Natural killer cell (primary cell): ENCODE measurements around the gene PC. TPM values are rescaled to one million over a fixed set of nuclear protein-coding genes. Genes with fewer than 3 reads are reported as not detected.

ENCODE experiments used
- ATAC-seq, 3 donors: fragments of 150-1000 bp in 2 of 3; fragments of 200-7000 bp in 1 of 3; cut with Tn5 transposase; 1 replicate in 1 of 3; 2 replicates in 2 of 3; pipeline ENCODE4 v1.10.0; 2021; ENCODE audit warnings: mild to moderate bottlenecking in 2 of 3, moderate library complexity in 2 of 3
- DNase-seq, 2 donors: peaks; one replicate each; pipeline versions ENCODE4 v3.0.0 to v3.0.0-alpha.2; 2013 to 2021; ENCODE audit warnings: mixed read lengths in 1 of 2
- H3K27ac ChIP-seq: one replicate; pipeline ENCODE4 v1.5.1; 2013; ENCODE audit warnings: mild to moderate bottlenecking, low read length
- H3K27me3 ChIP-seq: one replicate; pipeline ENCODE4 v1.6.1; 2013; ENCODE audit warnings: low read length; ENCODE audit not compliant: control insufficient read depth, insufficient read depth
- H3K36me3 ChIP-seq: one replicate; pipeline ENCODE4 v1.6.1; 2013; ENCODE audit warnings: low read length; ENCODE audit not compliant: control insufficient read depth, insufficient read depth
- H3K4me1 ChIP-seq: one replicate; pipeline ENCODE4 v1.6.1; 2013; ENCODE audit warnings: low read length; ENCODE audit not compliant: control insufficient read depth, insufficient read depth
- H3K4me3 ChIP-seq: one replicate; pipeline ENCODE4 v1.5.1; 2013; ENCODE audit warnings: low read length
- H3K9me3 ChIP-seq: one replicate; pipeline ENCODE4 v1.6.1; 2013; ENCODE audit warnings: low read length; ENCODE audit not compliant: control insufficient read depth, insufficient read depth
- H3K27ac Mint-ChIP-seq, 2 donors: one replicate each; pipeline ENCODE4 v1.8.0; 2022; ENCODE audit warnings: mild to moderate bottlenecking in 2 of 2, mixed read lengths in 2 of 2, moderate library complexity in 1 of 2
- H3K27me3 Mint-ChIP-seq, 2 donors: one replicate each; pipeline ENCODE4 v1.8.0; 2022; ENCODE audit warnings: low read depth in 2 of 2, mixed read lengths in 2 of 2
- H3K36me3 Mint-ChIP-seq: one replicate; pipeline ENCODE4 v1.8.0; 2022; ENCODE audit warnings: mixed read lengths
- H3K4me1 Mint-ChIP-seq, 2 donors: one replicate each; pipeline ENCODE4 v1.8.0; 2022; ENCODE audit warnings: mixed read lengths in 2 of 2
- H3K4me3 Mint-ChIP-seq: one replicate; pipeline ENCODE4 v1.8.0; 2022; ENCODE audit warnings: mild to moderate bottlenecking, moderate library complexity, mixed read lengths
- H3K9me3 Mint-ChIP-seq, 2 donors: one replicate each; pipeline ENCODE4 v1.8.0; 2022; ENCODE audit warnings: mixed read lengths in 2 of 2
- WGBS: methylation state at CpG from one replicate; pipeline ENCODE4 v1.1.7; 2013; ENCODE audit warnings: missing lambda C conversion rate; ENCODE audit not compliant: insufficient coverage; 5-methylcytosine and 5-hydroxymethylcytosine counted together
- intact Hi-C: fragments of 100-400 bp; cut with micrococcal nuclease; formaldehyde crosslinking; loops from one replicate; pipeline ENCODE4 v1.14.2; 2022
- total RNA-seq, 4 donors: library from RNA; stranded (reverse); fragments of 120-200 nt in 1 of 4; gene quantifications; one replicate each; pipeline versions ENCODE4 v1.2.3 to v1.2.4, GENCODE V29; 2013 to 2022
- TF ChIP-seq, protein P1 (sequence below): fragments of 200-600 bp; IDR thresholded peaks from one replicate; pipeline ENCODE4 v1.8.0; 2022; ENCODE audit warnings: antibody characterized with exemption

Gene PC
- total RNA-seq, 3 donors from 2014 or later (not counting 1 experiment from before 2014, with no cell fraction given): 4.1 to 5.9 (median 4.6) TPM

DNA sequence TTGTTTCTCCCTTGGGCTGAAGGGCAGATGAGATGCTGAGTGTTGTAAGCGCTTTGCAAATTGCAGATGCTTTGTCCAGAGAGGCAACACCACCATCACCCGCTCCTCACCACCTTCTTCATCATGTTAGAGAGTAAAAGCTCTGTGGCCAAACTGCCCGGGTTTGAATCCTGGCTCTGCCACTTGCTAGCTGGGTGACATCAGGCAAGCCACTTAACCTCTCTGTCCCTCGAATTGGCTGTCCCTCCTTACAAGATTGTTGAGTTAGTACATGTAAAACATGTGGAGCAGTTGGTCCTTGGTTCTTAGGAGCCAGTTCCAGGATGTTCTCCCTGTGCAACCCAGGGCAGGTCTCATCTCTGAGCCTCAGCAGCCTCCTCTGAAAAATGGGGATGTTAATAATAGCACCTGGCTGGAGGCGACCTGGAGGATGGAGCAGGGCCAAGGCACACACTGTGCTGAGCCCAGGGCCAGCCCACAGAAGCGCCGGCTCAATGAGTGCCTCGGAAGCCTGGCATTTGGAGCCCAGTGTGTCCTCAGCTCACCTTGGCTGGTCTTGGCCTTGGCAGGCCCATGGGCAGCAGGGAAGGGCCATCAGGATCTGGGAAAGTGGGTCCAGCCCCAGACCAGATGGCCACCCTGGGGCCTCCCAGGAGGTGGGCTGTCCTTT is 27.5 kb upstream of the PC start:
- Histone ChIP-seq H3K27me3 (no peaks in the 10 kb centered on the region), H3K27ac (no peak overlapping the region), H3K36me3 (no peaks in the 10 kb centered on the region), H3K4me1 (no peaks in the 10 kb centered on the region), H3K9me3 (no peaks in the 10 kb centered on the region), H3K4me3 (no peak overlapping the region)
- ATAC-seq: no peak
- Mint-ChIP-seq H3K36me3 (no peaks in the 10 kb centered on the region), H3K27ac (no peak overlapping the region), H3K27me3 (peaks cover 0 to 11% of the 10 kb centered on the region in 2 donors), H3K4me1 (peaks cover 0 to 9% of the 10 kb centered on the region in 2 donors), H3K4me3 (no peak overlapping the region), H3K9me3 (no peaks in the 10 kb centered on the region)
- TF ChIP-seq, protein P1, sequence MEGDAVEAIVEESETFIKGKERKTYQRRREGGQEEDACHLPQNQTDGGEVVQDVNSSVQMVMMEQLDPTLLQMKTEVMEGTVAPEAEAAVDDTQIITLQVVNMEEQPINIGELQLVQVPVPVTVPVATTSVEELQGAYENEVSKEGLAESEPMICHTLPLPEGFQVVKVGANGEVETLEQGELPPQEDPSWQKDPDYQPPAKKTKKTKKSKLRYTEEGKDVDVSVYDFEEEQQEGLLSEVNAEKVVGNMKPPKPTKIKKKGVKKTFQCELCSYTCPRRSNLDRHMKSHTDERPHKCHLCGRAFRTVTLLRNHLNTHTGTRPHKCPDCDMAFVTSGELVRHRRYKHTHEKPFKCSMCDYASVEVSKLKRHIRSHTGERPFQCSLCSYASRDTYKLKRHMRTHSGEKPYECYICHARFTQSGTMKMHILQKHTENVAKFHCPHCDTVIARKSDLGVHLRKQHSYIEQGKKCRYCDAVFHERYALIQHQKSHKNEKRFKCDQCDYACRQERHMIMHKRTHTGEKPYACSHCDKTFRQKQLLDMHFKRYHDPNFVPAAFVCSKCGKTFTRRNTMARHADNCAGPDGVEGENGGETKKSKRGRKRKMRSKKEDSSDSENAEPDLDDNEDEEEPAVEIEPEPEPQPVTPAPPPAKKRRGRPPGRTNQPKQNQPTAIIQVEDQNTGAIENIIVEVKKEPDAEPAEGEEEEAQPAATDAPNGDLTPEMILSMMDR: no peak
- intact Hi-C loops: no loop called here
- 86% methylated on average over 8 of the region's 8 CpGs for WGBS
- DNase-seq: no peak

DNA sequence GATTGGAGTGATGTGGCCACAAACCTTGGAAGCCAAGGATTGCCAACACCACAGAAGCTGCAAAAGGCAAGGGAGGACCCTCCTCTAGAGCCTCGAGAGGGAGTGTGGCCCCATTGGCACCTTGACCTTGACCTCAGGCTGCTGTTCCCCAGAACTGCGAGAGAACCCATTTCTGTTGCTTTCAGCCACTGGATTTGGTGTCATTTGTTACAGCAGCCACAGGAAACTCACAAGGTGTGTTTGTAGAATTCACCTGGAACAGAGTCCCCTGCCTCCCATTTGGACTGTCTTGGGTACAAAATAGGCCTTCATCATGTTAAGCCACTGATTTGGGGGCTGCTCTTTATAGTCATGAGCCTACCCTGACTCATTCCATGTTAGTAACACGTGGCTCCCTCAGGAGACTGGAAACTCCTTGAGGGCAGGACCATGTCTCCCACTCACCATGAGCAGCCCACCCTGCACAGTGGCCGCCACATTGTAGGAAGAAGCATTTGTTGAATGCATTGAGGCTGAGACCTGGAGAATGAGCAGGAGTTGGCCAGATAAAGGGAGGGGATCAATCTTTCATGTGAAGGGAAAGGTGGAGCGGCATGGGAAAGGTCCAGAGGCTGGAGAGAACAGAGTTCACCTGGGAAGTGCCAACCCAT is 25.2 kb upstream of the PC start:
- Histone ChIP-seq H3K4me3 (no peak overlapping the region), H3K27ac (no peak overlapping the region), H3K27me3 (no peaks in the 10 kb centered on the region), H3K9me3 (peaks cover 5% of the 10 kb centered on the region), H3K36me3 (no peaks in the 10 kb centered on the region), H3K4me1 (no peaks in the 10 kb centered on the region)
- Mint-ChIP-seq H3K4me1 (peaks cover 0 to 9% of the 10 kb centered on the region in 2 donors), H3K27me3 (peaks cover 0 to 9% of the 10 kb centered on the region in 2 donors), H3K27ac (no peak overlapping the region), H3K4me3 (no peak overlapping the region), H3K9me3 (peaks cover 0 to 2% of the 10 kb centered on the region in 2 donors), H3K36me3 (no peaks in the 10 kb centered on the region)
- ATAC-seq (no peak), DNase-seq (no peak)
- WGBS: 82% methylated on average over 5 of the region's 5 CpGs
- intact Hi-C loops: no loop called here
- TF ChIP-seq, protein P1: no peak

DNA sequence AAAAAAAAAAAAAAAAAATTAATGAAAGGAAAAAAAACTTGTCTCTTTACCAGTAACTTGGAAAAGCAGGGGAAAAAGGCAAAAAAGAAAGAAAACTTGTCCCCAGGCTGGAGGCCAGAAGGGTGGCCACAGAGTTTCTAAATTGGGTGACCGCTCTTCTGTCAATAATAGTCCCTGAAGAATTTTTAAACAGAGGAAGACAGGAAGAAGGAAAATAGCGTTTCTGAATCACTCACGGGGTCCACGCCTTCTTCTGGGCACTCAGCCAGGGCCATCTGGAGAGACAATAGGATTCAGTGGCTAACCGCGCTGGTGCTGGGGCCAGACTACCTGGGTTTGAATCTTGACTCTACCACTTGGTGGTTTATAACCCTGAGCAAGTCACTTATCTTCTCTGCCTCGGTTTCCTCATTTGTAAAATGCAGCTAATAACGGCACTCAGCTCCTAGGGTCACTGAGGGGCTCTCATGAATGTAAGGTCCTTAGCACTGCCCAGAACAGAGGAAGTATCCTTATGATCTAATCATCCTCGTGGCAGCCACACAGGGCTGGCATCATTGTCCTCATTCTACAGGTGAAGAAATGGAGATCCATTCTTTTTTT is 23.9 kb upstream of the PC start:
- Mint-ChIP-seq H3K27ac (no peak overlapping the region), H3K4me3 (no peak overlapping the region), H3K9me3 (peaks cover 0 to 2% of the 10 kb centered on the region in 2 donors), H3K4me1 (peaks cover 0 to 2% of the 10 kb centered on the region in 2 donors), H3K27me3 (peaks cover 0 to 9% of the 10 kb centered on the region in 2 donors), H3K36me3 (no peaks in the 10 kb centered on the region)
- H3K27ac ChIP-seq: no peak overlapping the region
- ATAC-seq (no peak), DNase-seq (peak in 1 of 2 donors; percentile 18)
- no peaks in the 10 kb centered on the region for H3K4me1 ChIP-seq
- H3K9me3 ChIP-seq: peaks cover 9% of the 10 kb centered on the region
- WGBS: 10% methylated on average over 9 of the region's 9 CpGs
- TF ChIP-seq, protein P1: no peak
- H3K27me3 ChIP-seq: no peaks in the 10 kb centered on the region
- intact Hi-C loops: no loop called here
- no peak overlapping the region for H3K4me3 ChIP-seq
- no peaks in the 10 kb centered on the region for H3K36me3 ChIP-seq
